HG02763 (cell line): ENCODE data around the gene CYP17A1.

ENCODE experiments used
- ATAC-seq: cut with Tn5 transposase; IDR thresholded peaks from one replicate; pipeline ENCODE4 v1.9.1; 2021; ENCODE audit warnings: mild to moderate bottlenecking, moderate library complexity; ENCODE audit not compliant: unreplicated experiment

The CYP17A1 gene

GRCh38 chr10:102811346-102811745, 25.9 kb downstream of the CYP17A1 start:
- ATAC-seq: no peak

GRCh38 chr10:102808380-102808779, 28.8 kb downstream of the CYP17A1 start:
- ATAC-seq: no peak

- no peak for ATAC-seq
Measured at GRCh38 chr10:102804382-102805055, 32.7 kb downstream of the CYP17A1 start.

GRCh38 chr10:102802920-102803534, 34.2 kb downstream of the CYP17A1 start:
- ATAC-seq: no peak

- ATAC-seq: no peak
Measured at GRCh38 chr10:102801978-102802377, 35.2 kb downstream of the CYP17A1 start.

- no peak for ATAC-seq
Measured at GRCh38 chr10:102801496-102801895, 35.7 kb downstream of the CYP17A1 start.

- ATAC-seq: no peak
Measured at GRCh38 chr10:102800611-102801335, 36.4 kb downstream of the CYP17A1 start.

- ATAC-seq: no peak
Measured at GRCh38 chr10:102799691-102800471, 37.3 kb downstream of the CYP17A1 start.

GRCh38 chr10:102796407-102797176, 40.6 kb downstream of the CYP17A1 start:
- peak; percentile 97 for ATAC-seq

GRCh38 chr10:102795453-102796406, 41.5 kb downstream of the CYP17A1 start:
- no peak for ATAC-seq

- ATAC-seq: no peak
Measured at GRCh38 chr10:102791754-102792395, 45.3 kb downstream of the CYP17A1 start.

GRCh38 chr10:102785818-102786217, 51.4 kb downstream of the CYP17A1 start:
- ATAC-seq: no peak

GRCh38 chr10:102783568-102783967, 53.6 kb downstream of the CYP17A1 start:
- ATAC-seq: no peak

- no peak for ATAC-seq
Measured at GRCh38 chr10:102782673-102783551, 54.3 kb downstream of the CYP17A1 start.

GRCh38 chr10:102781921-102782557, 55.2 kb downstream of the CYP17A1 start:
- no peak for ATAC-seq

- ATAC-seq: no peak
Measured at GRCh38 chr10:102781090-102781920, 55.9 kb downstream of the CYP17A1 start.
